ENCODE measurements around the gene HK1.

The HK1 gene

GRCh38 chr10:69323622-69324021 lies 45.3 kb downstream of the HK1 start (continued):
- TF ChIP-seq PATZ1 (CRISPR knock-in tag; IDR thresholded peaks at IDR 0.05; ENCODE audit: borderline replicate concordance) = no peak
- TF ChIP-seq ESRRG (CRISPR knock-in tag; IDR thresholded peaks at IDR 0.05) = no peak
- no peak for TF ChIP-seq TOX (CRISPR knock-in tag; IDR thresholded peaks at IDR 0.05; ENCODE audit: borderline replicate concordance)
- no peak for TF ChIP-seq BACH2 (CRISPR knock-in tag; IDR thresholded peaks at IDR 0.05; ENCODE audit: borderline replicate concordance)
- TF ChIP-seq ZC3H10 (CRISPR knock-in tag; IDR thresholded peaks at IDR 0.05) = no peak
- no peak for TF ChIP-seq CSDC2 (CRISPR knock-in tag; IDR thresholded peaks at IDR 0.05)
- no peak for TF ChIP-seq OSR1 (CRISPR knock-in tag; IDR thresholded peaks at IDR 0.05)
- TF ChIP-seq, protein P1, sequence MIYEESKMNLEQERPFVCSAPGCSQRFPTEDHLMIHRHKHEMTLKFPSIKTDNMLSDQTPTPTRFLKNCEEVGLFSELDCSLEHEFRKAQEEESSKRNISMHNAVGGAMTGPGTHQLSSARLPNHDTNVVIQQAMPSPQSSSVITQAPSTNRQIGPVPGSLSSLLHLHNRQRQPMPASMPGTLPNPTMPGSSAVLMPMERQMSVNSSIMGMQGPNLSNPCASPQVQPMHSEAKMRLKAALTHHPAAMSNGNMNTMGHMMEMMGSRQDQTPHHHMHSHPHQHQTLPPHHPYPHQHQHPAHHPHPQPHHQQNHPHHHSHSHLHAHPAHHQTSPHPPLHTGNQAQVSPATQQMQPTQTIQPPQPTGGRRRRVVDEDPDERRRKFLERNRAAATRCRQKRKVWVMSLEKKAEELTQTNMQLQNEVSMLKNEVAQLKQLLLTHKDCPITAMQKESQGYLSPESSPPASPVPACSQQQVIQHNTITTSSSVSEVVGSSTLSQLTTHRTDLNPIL (CRISPR knock-in tag; IDR thresholded peaks at IDR 0.05; ENCODE audit: low read depth) = no peak
- TF ChIP-seq ZNF8 (CRISPR knock-in tag; IDR thresholded peaks at IDR 0.05) = no peak
- no peak for TF ChIP-seq TCF4 (CRISPR knock-in tag; IDR thresholded peaks at IDR 0.05; ENCODE audit: borderline replicate concordance)
- no peak for TF ChIP-seq RARB (CRISPR knock-in tag; IDR thresholded peaks at IDR 0.05)
- TF ChIP-seq PPARA (CRISPR knock-in tag; IDR thresholded peaks at IDR 0.05; ENCODE audit: borderline replicate concordance) = no peak
- no peak for TF ChIP-seq POU6F1 (CRISPR knock-in tag; IDR thresholded peaks at IDR 0.05; ENCODE audit: borderline replicate concordance, low read depth)
- no peak for TF ChIP-seq ARNTL (CRISPR knock-in tag; IDR thresholded peaks at IDR 0.05; ENCODE audit: borderline replicate concordance, low read depth)
- TF ChIP-seq ISL1 (CRISPR knock-in tag; IDR thresholded peaks at IDR 0.05) = no peak

DNA sequence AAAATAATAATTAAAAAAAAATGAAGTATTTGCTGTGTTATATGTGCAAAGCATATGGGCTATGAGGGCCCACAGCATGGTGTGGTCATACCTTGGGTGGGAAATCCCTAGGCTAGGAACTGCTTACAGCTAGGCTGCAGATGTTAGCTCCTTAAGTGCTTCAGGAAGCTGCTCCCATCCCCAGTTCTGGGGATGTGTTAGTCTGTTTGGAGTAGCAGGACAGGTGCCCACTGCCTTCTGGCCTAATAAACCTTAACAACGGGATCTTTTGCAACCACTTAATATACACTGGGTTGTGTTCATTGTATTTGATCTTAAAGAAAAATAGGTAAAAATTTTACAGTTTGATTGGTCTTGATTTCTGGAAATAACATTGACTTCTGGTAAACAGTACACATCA lies 46.3 kb downstream of the HK1 start:
- ATAC-seq = no peak
- TF ChIP-seq ARNTL (CRISPR knock-in tag; IDR thresholded peaks at IDR 0.05; ENCODE audit: borderline replicate concordance, low read depth) (no peak), PPARA (CRISPR knock-in tag; IDR thresholded peaks at IDR 0.05; ENCODE audit: borderline replicate concordance) (no peak), ISL1 (CRISPR knock-in tag; IDR thresholded peaks at IDR 0.05) (no peak), TOX (CRISPR knock-in tag; IDR thresholded peaks at IDR 0.05; ENCODE audit: borderline replicate concordance) (no peak), SNAI2 (CRISPR knock-in tag; IDR thresholded peaks at IDR 0.05) (no peak), ZNF70 (CRISPR knock-in tag; IDR thresholded peaks at IDR 0.05) (no peak), RARB (CRISPR knock-in tag; IDR thresholded peaks at IDR 0.05) (no peak), ESRRG (CRISPR knock-in tag; IDR thresholded peaks at IDR 0.05) (no peak), CSDC2 (CRISPR knock-in tag; IDR thresholded peaks at IDR 0.05) (no peak), OSR1 (CRISPR knock-in tag; IDR thresholded peaks at IDR 0.05) (no peak)

- peak; percentile 81 for ATAC-seq
- 0 out of 2 replicates have a peak, but pooled peaks have one; percentile 16 for TF ChIP-seq ISL1 (CRISPR knock-in tag; IDR thresholded peaks at IDR 0.05)
Measured at GRCh38 chr10:69325637-69326523, 47.6 kb downstream of the HK1 start.

GRCh38 chr10:69326692-69327091 lies 48.4 kb downstream of the HK1 start:
- ATAC-seq = no peak
- TF ChIP-seq ZNF70 (CRISPR knock-in tag; IDR thresholded peaks at IDR 0.05) = no peak
- no peak for TF ChIP-seq CSRNP3 (CRISPR knock-in tag; IDR thresholded peaks at IDR 0.05)
